Non-pigmented ciliary epithelial cell (primary cell): ENCODE results near the gene IGFN1.
"Not testable (repeated sequence)": the region's sequence is repeated elsewhere in the genome, so short reads cannot be mapped to it uniquely, and the experiment has no call there.

Experiments used
- DNase-seq: peaks from one replicate; pipeline ENCODE4 v3.0.0-alpha.2; 2010; ENCODE audit warnings: low read depth

IGFN1 gene

GRCh38 chr1:201217851-201218250 lies 27.2 kb downstream of the IGFN1 start:
- DNase-seq = no peak

- no peak for DNase-seq
These were observed 27.8 kb downstream of the IGFN1 start for GRCh38 chr1:201218409-201218808.

DNA sequence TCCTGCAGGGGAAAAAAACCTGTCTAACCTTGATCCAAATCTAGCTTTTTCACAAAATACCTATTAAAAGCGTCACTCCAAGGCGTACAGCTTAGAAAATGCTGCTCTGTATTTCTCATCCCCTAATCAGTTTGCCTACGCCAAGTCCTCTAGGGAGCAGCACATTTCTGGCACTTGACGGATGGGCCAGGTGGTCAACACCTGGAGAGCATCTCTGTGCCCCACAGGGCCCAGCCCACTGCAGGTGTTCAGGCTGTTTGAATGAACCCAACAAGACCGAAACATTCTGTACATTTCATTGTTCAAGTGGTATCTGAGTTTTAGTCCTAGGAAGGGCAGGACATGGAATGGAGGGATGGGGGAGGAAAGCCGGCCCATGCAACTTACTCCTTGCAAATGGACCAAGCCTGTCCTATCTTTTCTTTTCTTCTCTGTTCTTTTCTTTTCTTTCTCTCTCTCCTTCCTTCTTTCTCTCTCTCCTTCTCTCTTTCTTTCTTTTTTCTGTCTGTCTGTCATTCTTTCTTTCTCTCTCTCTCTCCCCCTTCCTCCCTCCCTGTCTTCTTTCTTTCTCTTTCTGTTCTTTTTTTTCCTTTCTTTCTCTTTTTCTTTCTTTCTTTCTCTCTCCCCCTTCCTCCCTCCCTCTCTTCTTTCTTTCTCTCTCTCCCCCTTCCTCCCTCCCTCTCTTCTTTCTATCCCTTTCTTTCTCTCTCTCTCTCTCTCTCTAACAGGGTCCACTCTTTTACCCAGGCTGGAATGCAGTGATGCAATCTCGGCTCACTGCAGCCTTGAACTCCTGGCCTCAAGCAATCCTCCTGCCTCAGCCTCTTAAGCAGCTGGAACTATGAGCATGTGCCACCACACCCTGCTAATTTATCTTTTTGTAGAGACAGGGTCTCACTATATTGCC lies 29.1 kb downstream of the IGFN1 start:
- no peak for DNase-seq

DNA sequence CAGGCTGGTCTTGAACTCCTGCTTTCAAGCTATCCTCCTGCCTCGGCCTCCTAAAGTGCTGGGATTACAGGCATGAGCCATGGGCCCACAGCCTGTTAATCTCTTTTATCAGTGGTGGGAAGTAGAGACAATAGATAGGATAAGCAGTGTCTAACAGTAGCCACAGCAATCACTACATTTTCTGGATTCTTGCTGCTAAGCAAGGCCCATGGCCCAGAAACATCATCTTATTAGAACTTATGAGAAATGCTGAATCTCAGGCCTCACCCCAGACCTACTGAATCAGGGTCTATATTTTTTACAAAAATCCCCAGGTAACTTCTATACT lies 29.7 kb downstream of the IGFN1 start:
- no peak for DNase-seq

DNA sequence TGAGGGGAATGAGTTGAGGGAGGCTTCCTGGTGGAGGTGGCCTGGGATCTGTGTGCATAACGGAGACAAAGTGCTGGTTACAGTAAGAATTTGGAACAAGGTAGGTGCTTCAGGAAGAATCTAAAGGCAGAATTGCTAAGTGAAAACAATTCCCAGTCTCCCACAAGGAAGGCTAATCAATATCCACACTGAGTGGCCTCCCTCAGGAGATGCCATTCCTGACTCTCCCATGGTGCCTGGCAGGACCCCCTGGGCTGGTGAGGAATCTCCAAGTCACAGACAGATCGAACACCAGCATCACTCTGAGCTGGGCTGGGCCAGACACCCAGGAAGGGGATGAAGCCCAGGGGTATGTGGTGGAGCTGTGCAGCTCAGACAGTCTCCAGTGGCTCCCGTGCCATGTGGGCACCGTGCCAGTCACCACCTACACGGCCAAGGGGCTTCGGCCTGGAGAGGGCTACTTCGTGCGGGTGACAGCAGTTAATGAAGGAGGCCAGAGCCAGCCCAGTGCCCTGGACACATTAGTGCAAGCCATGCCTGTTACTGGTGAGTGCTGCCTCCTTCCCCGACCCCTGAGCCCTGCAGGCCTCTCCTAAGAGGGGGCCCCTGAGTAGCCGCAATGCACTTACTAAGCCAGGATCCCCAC lies 30.7 kb downstream of the IGFN1 start:
- DNase-seq = no peak

DNA sequence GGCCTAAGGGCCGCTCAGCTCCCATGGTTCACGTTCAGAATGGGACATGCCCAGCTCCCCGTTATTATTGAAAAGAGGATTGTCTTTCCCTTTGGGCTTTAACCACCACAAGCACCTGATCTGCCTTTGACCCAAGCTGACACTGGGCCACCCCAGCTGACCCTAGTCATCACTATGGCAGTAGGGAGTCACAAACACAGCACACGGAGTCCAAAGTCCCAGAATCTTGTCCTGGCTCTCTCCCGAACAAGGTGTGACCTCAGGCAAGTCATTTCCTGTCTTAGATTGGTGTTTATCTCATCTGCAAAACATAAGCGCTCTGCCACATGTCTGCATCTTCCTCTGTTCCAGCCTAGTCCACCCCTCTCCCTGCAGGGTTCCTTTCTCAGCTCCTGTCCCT lies 31.5 kb downstream of the IGFN1 start:
- DNase-seq = no peak

- no peak for DNase-seq
These were observed 33.4 kb downstream of the IGFN1 start for GRCh38 chr1:201223852-201224665.

DNA sequence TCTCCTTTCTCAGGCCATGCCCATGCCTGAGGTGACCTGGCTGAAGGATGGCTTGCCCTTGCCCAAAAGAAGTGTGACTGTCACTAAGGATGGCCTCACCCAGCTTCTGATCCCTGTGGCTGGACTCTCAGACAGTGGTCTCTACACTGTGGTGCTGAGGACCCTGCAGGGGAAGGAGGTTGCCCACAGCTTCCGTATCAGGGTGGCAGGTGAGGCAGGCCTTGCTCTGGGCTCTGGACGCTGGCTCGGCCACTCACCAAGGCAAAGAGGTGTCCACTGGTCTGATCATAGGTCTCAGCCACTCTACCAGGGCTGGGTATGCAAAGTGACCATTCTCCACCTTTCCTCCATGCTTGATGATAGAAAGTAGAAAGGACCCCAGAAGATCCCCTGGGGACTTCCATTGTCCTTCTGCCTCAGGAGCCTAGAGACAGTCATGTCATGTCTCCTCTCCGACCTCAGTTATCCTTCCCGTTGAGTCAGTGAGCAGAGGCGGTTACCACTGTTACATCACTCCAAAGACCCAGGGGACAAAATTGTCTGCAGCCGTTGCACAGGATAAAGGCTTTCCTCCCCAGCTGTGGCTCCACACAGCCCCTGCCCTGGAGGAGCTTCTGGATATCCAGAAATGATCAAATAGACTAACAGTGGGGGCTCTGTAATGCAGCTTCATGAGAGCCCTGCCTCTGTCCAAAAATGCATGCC lies 34.2 kb downstream of the IGFN1 start:
- no peak for DNase-seq

- DNase-seq = no peak
These were observed 35.5 kb downstream of the IGFN1 start for GRCh38 chr1:201226178-201226514.

DNA sequence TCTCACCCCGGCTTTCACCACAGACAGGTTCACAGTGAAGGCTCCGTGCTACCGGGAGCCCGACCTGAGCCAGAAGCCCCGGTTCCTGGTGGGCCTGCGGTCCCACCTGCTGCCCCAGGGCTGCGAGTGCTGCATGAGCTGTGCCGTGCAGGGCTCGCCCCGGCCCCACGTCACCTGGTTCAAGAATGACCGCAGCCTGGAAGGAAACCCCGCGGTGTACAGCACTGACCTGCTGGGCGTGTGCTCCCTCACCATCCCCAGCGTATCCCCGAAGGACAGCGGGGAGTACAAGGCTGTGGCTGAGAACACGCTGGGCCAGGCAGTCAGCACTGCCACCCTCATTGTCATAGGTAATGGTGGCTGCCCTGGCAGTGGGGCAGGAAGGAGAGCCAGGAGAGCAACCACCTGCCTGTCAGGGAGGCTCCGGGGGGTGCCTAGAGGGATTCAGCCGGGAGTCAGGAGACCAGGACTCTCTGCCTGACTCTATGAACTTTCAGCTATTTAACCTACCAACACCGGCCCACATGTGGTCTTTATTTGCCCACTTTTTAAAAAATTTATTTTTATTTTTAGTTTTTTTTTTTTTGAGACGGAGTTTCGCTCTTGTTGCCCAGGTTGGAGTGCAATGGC lies 36.4 kb downstream of the IGFN1 start:
- DNase-seq = no peak

- DNase-seq = no peak
These were observed 37.7 kb downstream of the IGFN1 start for GRCh38 chr1:201228011-201228983.

GRCh38 chr1:201229095-201229494 lies 38.5 kb downstream of the IGFN1 start:
- no peak for DNase-seq

- DNase-seq = peak; percentile 6
These were observed 39.4 kb downstream of the IGFN1 start for GRCh38 chr1:201229771-201230635.

DNA sequence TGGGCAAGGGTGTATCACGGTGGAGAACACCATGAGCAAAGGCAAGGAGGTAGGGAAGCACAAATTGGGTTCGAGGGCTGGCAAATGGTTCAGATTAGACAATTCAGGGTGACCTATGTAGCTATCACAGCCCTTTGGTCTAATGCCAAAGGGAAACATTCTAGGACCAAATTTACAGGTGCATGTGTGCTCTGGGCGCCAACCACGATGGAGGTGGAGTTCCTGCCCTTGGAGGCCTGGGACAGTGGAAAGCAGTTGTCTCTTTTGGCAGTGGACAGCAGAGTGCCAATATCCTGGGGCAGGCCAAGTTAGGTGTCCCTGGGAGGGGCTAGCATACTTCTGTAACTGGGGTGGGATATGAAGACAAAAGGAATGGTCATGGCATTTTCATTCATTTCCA lies 40.1 kb downstream of the IGFN1 start:
- no peak for DNase-seq

DNA sequence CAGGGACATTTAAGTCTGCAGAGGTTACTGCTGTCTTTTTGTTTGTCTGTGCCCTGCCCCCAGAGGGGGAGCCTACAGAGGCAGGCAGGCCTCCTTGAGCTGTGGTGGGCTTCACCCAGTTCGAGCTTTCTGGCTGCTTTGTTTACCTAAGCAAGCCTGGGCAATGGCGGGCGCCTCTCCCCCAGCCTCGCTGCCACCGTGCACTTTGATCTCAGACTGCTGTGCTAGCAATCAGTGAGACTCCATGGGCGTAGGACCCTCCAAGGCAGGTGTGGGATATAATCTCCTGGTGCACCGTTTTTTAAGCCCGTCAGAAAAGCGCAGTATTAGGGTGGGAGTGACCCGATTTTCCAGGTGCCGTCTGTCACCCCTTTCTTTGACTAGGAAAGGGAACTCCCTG lies 49.0 kb downstream of the IGFN1 start:
- DNase-seq = not testable (repeated sequence)

- DNase-seq = no peak
These were observed 49.5 kb downstream of the IGFN1 start for GRCh38 chr1:201240171-201240570.

DNA sequence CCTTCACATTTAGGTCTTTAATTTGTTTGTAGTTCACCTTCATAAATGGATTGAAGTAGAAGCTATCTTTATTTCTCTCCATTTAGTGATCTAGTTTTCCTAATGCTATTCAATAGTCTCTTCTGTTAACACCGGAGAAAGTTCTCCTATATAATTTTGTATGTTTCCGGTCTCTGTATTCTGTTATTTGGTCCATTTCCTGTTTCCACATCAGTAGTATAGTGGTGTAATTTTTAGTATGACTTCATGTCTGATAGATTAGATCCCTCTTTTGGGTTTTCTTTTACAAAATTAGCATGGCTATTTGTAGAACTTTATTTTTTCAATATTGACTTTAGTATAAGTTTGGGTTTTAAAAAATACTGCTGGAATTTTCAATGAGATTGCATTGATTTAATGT lies 51.1 kb downstream of the IGFN1 start:
- DNase-seq = no peak

DNA sequence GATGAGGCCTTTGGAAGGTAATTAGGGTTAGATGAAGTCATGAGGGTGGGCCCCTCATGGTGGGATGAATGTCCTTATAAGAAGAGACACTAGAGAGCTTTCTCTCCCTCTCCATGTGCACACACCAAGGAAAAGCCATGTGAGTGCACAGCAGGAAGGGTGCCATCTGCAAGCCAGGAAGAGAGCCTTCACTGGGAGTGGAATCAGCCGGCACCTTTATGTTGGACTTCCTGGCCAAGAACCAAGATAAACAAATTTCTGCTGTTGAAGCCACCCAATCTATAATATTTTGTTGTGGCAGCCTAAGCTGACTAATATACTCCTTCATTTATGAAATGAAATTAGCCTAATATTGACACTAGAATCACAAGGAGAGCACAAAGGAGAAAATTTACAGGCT lies 54.5 kb downstream of the IGFN1 start:
- DNase-seq = no peak

DNA sequence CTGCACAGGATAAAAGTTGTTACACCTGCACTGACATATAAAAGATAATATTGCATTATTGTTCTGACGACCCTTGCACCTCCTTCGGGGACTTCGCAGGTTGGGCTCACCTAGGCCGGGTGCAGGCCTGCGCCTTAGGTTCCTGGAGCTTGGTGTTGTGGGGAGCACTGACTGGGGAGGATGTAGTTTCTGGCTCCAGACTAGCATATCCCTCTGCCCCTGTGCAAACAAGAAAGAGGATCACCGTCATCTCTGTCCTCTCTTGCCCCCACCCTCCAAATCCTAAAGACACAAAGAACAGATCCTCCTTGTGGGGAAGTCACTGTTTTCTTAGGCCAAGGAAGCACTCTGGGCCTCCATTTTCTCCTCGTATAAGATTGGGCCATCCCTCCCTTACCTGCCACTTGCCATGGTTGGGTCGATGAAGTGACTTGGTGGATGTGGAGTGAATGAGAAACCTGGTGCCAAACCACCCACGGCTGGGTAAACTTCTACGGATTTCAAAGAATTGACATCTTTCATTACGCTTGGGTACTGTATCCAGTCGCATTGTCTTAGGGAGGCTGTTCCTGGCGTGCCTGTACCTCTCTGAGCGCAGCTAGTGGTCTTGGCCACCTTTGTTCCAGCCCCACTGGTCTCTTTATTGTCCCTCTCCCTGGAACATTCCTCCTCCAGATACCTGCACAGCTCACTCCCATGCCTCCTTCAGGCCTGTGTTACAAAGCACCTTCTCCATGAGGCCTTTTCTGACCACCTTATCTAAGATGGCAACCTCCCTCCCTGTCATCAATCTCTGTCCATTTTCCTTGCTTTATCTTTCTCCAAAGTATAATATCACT lies 58.3 kb downstream of the IGFN1 start:
- no peak for DNase-seq
